NCI-H526 (cell line): ENCODE data around the gene DDX39A.

Experiments used
- DNase-seq, 2 experiments: peaks; one replicate each; lab custom pipeline; 2025; lab: John Stamatoyannopoulos, UW

Gene DDX39A

DNA sequence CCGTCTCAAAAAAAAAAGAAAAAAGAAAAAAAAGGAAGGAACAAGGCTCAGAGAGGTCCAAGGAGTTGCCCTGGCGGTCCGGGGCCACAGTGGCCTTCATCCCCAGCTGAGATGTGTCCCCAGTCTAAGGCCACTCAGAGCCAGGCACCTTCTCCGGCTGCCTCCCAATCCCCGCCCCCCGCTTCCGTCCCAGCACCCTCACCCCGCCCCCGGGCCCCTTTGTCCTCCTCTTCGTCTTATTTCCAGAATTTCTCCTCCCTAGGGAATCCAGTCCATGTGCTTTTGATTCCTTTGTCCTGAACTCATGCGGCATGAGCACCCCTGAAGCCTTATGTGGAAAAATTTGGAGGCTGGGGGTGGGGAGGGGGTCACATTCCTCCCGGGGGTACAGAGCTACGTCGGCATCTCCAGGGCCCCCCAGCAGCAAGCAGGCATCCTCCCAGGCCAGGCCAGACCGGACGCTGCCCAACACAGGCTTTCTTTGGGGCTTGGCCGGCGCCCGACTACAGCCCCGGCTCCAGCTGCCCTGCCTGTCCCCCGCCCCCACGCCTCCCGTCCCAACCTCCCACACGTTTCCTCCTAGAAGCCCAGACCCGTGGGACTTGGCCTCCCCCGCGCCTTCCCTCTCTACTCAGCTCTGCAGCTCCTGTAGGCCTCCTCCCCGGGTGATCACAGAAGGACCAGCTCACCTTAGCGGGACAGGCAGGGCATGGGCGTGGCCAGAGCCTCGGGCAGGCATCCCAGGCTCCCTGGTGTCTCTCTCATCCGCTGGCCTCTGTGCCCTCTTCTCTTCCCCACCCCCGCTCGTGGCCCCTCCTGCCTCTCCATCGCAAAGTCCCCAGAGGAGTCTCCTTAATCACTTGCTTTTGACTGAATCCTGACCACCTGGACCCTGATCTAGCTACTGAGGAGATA, 55.7 kb downstream of the DDX39A start:
- peak; percentile 5 to 59 for DNase-seq

DNA sequence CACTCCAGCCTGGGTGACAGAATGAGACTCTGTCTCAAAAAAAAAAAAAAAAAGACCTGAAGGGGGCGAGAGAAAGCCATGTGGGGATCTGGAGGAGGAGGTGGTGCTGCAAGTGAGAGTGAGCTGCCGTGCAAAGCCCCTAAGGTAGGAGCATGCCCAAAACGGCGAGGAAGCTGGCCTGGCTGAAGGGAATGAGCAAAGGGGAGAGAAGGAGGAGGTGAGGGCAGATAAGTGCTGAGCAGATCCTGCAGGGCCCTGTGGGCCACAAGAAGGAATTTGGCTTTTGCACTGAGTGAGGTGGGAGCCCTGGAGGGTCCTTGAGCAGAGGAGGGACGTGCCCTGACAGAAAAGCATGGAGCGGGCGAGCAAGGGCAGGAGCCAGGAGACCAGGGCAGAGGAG, 57.3 kb downstream of the DDX39A start:
- DNase-seq: peak in 1 of 2 experiments; percentile 33
